Lung (tissue), 12 donors: ENCODE results near the gene INAFM1. TPM values are rescaled to one million over a fixed set of nuclear protein-coding genes. Genes with fewer than 3 reads are reported as not detected.

Experiments used
- ATAC-seq: fragments of 200-7000 bp; cut with Tn5 transposase; one replicate; pipeline ENCODE4 v1.9.1; 2020; ENCODE audit warnings: moderate number of reproducible peaks; ENCODE audit not compliant: insufficient read depth, low FRiP score
- DNase-seq, 3 donors: peaks; one replicate each; pipeline ENCODE4 v3.0.0-alpha.2; 2013 to 2017
- H3K27ac ChIP-seq, 2 donors: one replicate each; pipeline ENCODE4 v1.5.1; 2013; ENCODE audit warnings: mild to moderate bottlenecking in 2 of 2, moderate library complexity in 2 of 2, control low read depth in 1 of 2, inconsistent platforms in 1 of 2, low read depth in 1 of 2, low read length in 1 of 2
- H3K27me3 ChIP-seq, 3 donors: one replicate each; pipeline ENCODE4 v1.5.1; 2013; ENCODE audit warnings: low read length in 2 of 3; ENCODE audit not compliant: control insufficient read depth in 3 of 3, insufficient read depth in 3 of 3
- H3K36me3 ChIP-seq, 4 donors: one replicate each; pipeline ENCODE4 v1.5.1; 2013; ENCODE audit warnings: low read length in 4 of 4, mild to moderate bottlenecking in 1 of 4, moderate library complexity in 1 of 4; ENCODE audit not compliant: control insufficient read depth in 4 of 4, insufficient read depth in 4 of 4
- H3K4me1 ChIP-seq, 5 donors: one replicate each; pipeline ENCODE4 v1.5.1; 2013; ENCODE audit warnings: low read length in 5 of 5, mild to moderate bottlenecking in 2 of 5, moderate library complexity in 1 of 5; ENCODE audit not compliant: control insufficient read depth in 5 of 5, insufficient read depth in 5 of 5
- H3K4me3 ChIP-seq: one replicate; pipeline ENCODE4 v1.5.1; 2013; ENCODE audit warnings: mild to moderate bottlenecking, control low read depth, moderate library complexity
- H3K9ac ChIP-seq, 2 donors: one replicate each; pipeline ENCODE4 v1.5.1; 2013; ENCODE audit warnings: low read length in 2 of 2, control low read depth in 1 of 2; ENCODE audit not compliant: insufficient read depth in 1 of 2
- H3K9me3 ChIP-seq, 4 donors: one replicate each; pipeline ENCODE4 v1.5.1; 2013; ENCODE audit warnings: low read length in 3 of 4, mild to moderate bottlenecking in 1 of 4, moderate library complexity in 1 of 4; ENCODE audit not compliant: control insufficient read depth in 4 of 4, insufficient read depth in 3 of 4
- WGBS, 2 donors: extraction: QIAGEN DNeasy Blood & Tissue Kit; methylation state at CpG; one replicate each; pipeline ENCODE4 v1.1.7; 2013; 5-methylcytosine and 5-hydroxymethylcytosine counted together
- polyA plus RNA-seq, 2 donors: library from polyadenylated mRNA; stranded (reverse); fragments of 200-250 nt; gene quantifications; one replicate each; pipeline ENCODE4 v1.2.1, GENCODE V29; 2013
- total RNA-seq, 2 donors: library from RNA; depleted of rRNA in 1 of 2; stranded (reverse); fragments of >200 nt in 1 of 2; gene quantifications; one replicate each; pipeline ENCODE4 v1.2.1, GENCODE V29; 2014 to 2021
- TF ChIP-seq, protein P1 (sequence below): IDR thresholded peaks from 2 replicates; pipeline ENCODE4 v1.5.1; 2012; ENCODE audit warnings: mild to moderate bottlenecking; ENCODE audit errors: control extremely low read depth, extremely low read depth
- donor health status: control.
- donor health status: control.
- donor health status: Bipolar disorder and iron deficiency.
- donor health status: healthy.
- donor health status: DM: yes; HTN: yes; CAD: no.

INAFM1 gene
- total and polyA plus RNA-seq, 4 donors = 2.4 to 33.5 (median 12.1) TPM

DNA sequence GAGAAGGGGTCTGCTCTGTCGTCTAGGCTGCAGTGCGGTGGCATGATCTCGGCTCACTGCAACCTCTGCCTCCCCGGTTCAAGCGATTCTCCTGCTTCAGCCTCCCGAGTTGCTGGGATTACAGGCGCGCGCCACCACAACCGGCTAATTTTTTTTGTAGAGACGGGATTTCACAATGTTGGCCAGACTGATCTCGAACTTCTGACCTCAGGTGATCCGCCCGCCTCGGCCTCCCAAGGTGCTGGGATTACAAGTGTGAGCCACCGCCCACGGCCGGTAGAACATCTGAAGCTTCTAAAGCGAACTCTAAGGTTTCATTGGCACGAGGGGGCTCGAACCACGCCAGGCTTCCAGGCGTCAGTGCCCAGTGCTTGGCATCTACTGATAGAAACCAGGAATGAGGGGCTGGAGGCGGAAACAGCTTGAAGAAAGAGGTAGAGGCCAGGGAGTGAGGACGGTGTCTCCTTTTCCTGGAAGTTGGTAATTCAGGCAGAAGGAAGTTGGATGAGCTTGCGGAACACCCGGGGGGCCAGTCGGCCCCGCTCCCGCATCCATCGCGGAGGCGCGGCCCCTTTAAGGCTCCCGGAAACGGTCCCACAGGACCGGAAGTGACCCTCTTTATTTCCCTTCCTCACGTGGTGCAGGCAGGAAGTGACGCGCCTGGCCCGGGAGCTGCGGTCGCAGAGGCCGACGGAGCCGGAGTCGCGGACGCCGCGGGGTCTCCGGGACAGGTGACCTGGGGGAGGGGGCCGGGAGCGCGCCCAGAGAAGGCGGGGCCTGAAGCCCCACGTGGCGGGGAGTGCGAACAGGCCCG lies 18.6 kb upstream of the INAFM1 start, which contains the start of gene CCDC9:
Gene CCDC9, plus strand, starts transcription at position 647 of the 814 bp plus-strand sequence. CDS start 1,876 bp downstream, outside the sequence.
- ATAC-seq = peak; percentile 50
- WGBS, 2 donors = 15 to 22% methylated on average over 47 to 60 of the region's 60 CpGs

DNA sequence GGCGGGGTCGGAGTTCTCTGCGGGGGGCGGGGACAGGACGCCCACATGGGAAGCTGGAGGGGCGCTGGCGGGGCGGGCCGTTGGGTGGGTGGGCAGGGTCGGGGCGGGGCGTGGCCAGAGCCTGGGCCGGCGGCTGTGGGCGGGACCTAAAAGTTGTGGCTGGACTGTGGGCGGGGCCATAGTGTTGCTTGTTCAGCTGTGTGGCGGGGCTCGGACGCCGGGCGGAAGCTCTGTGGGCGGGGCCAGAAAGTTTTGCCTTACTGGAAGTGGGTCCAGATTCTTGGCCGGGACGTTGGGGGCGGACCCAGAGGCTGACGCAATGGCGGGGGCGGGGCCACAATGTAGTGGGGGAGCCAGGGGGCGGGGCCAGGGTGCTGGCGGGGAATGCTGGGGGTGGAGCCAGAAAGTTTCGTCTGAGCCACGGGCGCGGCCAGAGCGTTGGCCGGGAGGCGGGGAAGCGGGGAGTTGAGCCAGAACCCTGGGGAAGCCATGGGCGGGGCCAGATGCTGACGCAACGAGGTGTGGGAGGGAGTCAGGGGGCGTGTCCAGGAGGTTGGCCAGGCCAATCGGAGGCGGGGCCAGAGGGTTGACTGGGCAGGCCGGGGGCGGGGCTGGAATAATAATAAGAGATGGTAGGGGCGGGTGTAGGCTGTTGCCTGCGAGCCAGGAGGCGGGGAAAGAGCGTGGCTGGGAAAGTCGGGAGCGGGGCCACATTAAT lies 17.8 kb upstream of the INAFM1 start:
- TF ChIP-seq, protein P1, sequence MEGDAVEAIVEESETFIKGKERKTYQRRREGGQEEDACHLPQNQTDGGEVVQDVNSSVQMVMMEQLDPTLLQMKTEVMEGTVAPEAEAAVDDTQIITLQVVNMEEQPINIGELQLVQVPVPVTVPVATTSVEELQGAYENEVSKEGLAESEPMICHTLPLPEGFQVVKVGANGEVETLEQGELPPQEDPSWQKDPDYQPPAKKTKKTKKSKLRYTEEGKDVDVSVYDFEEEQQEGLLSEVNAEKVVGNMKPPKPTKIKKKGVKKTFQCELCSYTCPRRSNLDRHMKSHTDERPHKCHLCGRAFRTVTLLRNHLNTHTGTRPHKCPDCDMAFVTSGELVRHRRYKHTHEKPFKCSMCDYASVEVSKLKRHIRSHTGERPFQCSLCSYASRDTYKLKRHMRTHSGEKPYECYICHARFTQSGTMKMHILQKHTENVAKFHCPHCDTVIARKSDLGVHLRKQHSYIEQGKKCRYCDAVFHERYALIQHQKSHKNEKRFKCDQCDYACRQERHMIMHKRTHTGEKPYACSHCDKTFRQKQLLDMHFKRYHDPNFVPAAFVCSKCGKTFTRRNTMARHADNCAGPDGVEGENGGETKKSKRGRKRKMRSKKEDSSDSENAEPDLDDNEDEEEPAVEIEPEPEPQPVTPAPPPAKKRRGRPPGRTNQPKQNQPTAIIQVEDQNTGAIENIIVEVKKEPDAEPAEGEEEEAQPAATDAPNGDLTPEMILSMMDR = no peak
- Histone ChIP-seq H3K27me3 (no peaks in the 10 kb centered on the region), H3K36me3 (peaks cover 8 to 32% (median 22%) of the 10 kb centered on the region in 4 donors), H3K4me1 (peaks cover 3 to 14% (median 7%) of the 10 kb centered on the region in 5 donors), H3K27ac (peak overlapping the region; percentile 90 to 95), H3K9me3 (no peaks in the 10 kb centered on the region), H3K9ac (no peak overlapping the region), H3K4me3 (peak overlapping the region; percentile 18)
- WGBS, 2 donors = 0 to 1% methylated on average over 42 to 52 of the region's 52 CpGs
- ATAC-seq = peak; percentile 88
- peak; percentile 99 to 100 (median 100) for DNase-seq

More for the DNA sequence above, 18.6 kb upstream of the INAFM1 start, which contains the start of gene CCDC9:
- no peaks in the 10 kb centered on the region for H3K9me3 ChIP-seq
- H3K4me1 ChIP-seq = peaks cover 3 to 14% (median 7%) of the 10 kb centered on the region in 5 donors
- peak within 1 kb of the TSS; percentile 90 to 95 for H3K27ac ChIP-seq
- H3K9ac ChIP-seq = peak within 1 kb of the TSS; percentile 52 to 77
- peaks cover 8 to 28% (median 19%) of the 10 kb centered on the region in 4 donors for H3K36me3 ChIP-seq
- peak within 1 kb of the TSS; percentile 30 for H3K4me3 ChIP-seq
- TF ChIP-seq, protein P1 = no peak
- H3K27me3 ChIP-seq = no peaks in the 10 kb centered on the region
- peak; percentile 98 for DNase-seq

DNA sequence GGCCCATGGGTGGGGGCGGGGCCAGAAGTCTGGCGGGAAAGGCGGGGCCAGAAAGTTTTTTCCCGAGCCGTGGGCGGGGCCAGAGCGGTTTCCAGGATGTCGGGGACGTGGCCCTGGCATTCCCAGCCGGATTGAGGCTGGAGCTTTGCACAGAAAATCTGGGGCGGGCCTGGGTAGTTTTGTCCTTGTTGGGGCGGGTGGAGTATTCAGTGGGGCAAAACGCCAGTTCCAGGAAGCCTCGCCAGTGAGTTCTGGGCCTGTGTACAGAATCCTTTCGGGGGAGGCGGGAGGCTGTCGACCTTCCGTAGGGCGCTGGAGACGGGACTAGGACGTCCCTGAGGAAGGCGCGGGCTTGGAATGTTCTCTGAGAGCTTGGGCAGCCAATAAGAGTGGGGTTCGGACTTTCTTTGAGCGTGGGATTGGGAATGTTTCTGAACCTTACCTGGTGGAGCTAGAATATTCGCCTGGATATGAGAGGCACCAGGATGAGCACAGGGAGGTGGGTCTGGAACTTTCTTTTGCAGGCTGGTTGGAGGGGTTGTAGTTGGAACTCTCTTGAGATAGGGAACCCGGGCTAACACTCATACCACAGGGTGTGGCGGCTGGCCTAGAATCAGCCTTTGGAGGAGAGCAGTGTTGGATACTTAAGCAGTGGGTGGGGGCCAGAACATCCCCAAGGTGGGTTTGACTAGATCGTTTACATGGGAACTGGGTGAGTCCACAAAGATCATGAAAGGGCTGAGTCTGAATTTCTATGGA lies 17.1 kb upstream of the INAFM1 start:
- Histone ChIP-seq H3K36me3 (peaks cover 8 to 34% (median 24%) of the 10 kb centered on the region in 4 donors), H3K27me3 (no peaks in the 10 kb centered on the region), H3K4me3 (peak overlapping the region; percentile 30), H3K4me1 (peaks cover 3 to 14% (median 7%) of the 10 kb centered on the region in 5 donors), H3K27ac (peak overlapping the region; percentile 66 to 88), H3K9me3 (no peaks in the 10 kb centered on the region), H3K9ac (peak overlapping the region; percentile 55 to 82)
- ATAC-seq = peak; percentile 6
- TF ChIP-seq, protein P1 = no peak
- WGBS, 2 donors = 6 to 9% methylated on average over 29 of the region's 29 CpGs
- DNase-seq = no peak
